K562 (cell line): ENCODE measurements around the gene GRID2IP. TPM values are rescaled to one million over a fixed set of nuclear protein-coding genes. Genes with fewer than 3 reads are reported as not detected.

Experiments used
- ATAC-seq: fragments of 200-7000 bp; cut with Tn5 transposase; 3 replicates; pipeline ENCODE4 v1.9.1; 2020; ENCODE audit warnings: moderate library complexity
- BruUV-seq: library from RNA; stranded (reverse); fragments of 400-500 nt; replicated peaks from 2 replicates; lab custom pipeline; 2021; lab: Mats Ljungman, UMichigan
- CTCF ChIA-PET: fragments of 300-600 bp; formaldehyde crosslinking; extraction: SDS; loops from one replicate; lab custom pipeline; 2021; ENCODE audit warnings: low intra/inter-chr PET ratio; lab: Yijun Ruan, JAX
- POLR2A ChIA-PET: fragments of 300-600, 350-650 bp; sonication (Branson Sonifier 250); formaldehyde crosslinking; extraction: SDS; loops from one replicate; lab custom pipeline; 2021; ENCODE audit warnings: antibody characterized with exemption, inconsistent platforms; lab: Yijun Ruan, JAX
- DNase-seq, 4 experiments: peaks; one replicate each; pipeline versions ENCODE4 v3.0.0 to v3.0.0-alpha.2; 2011 to 2018; ENCODE audit warnings: low spot score in 3 of 4, mixed read lengths in 3 of 4; ENCODE audit errors: extremely low read depth in 1 of 4
- FAIRE-seq: peaks from 2 replicates; lab custom pipeline; 2011; peaks lifted over from hg19 to GRCh38; lab: Jason Lieb, UNC
- H2AFZ ChIP-seq: 2 replicates; pipeline ENCODE4 v1.6.0; 2011; ENCODE audit warnings: low read depth, low read length, control low read depth, inconsistent platforms
- H3K27ac ChIP-seq: fragments of 200-600 bp; 3 replicates; pipeline ENCODE4 v1.8.0; 2011; ENCODE audit warnings: low read depth, mild to moderate bottlenecking, control low read depth, inconsistent platforms, low read length, moderate library complexity, mixed read lengths; ENCODE audit errors: extremely low read depth
- H3K27me3 ChIP-seq, 2 experiments: fragments of 300-600 bp in 1 of 2; 2 replicates in 1 of 2; 3 replicates in 1 of 2; pipeline versions ENCODE4 v1.6.0 to v1.8.0; 2011; ENCODE audit warnings: inconsistent platforms in 2 of 2, low read length in 2 of 2, mild to moderate bottlenecking in 1 of 2, mixed read lengths in 1 of 2, moderate library complexity in 1 of 2; ENCODE audit not compliant: control insufficient read depth in 2 of 2, insufficient read depth in 2 of 2
- H3K36me3 ChIP-seq: fragments of 300-600 bp; 3 replicates; pipeline ENCODE4 v1.8.0; 2011; ENCODE audit warnings: mild to moderate bottlenecking, low read length, inconsistent platforms; ENCODE audit not compliant: control insufficient read depth, insufficient read depth
- H3K4me1 ChIP-seq, 2 experiments: fragments of 200-600 bp in 1 of 2; replicated peaks in 1 of 2; 2 replicates in 1 of 2; 3 replicates in 1 of 2; pipeline versions ENCODE4 v1.5.1 to v1.8.0; 2011; ENCODE audit warnings: inconsistent platforms in 2 of 2, low read length in 2 of 2, mild to moderate bottlenecking in 1 of 2, mixed read lengths in 1 of 2, moderate library complexity in 1 of 2; ENCODE audit not compliant: control insufficient read depth in 2 of 2, insufficient read depth in 2 of 2
- H3K4me2 ChIP-seq: 2 replicates; pipeline ENCODE4 v1.6.1; 2011; ENCODE audit warnings: low read length, control low read depth, inconsistent platforms, mixed read lengths; ENCODE audit not compliant: insufficient read depth
- H3K4me3 ChIP-seq: fragments of 200-600 bp; sonication (generic), shearing (Covaris generic); 2 replicates; pipeline ENCODE4 v1.5.1; 2016; ENCODE audit warnings: control low read depth, inconsistent platforms
- H3K79me2 ChIP-seq: fragments of 200-600 bp; 3 replicates; pipeline ENCODE4 v1.8.0; 2011; ENCODE audit warnings: low read length, inconsistent platforms; ENCODE audit not compliant: control insufficient read depth, insufficient read depth
- H3K9ac ChIP-seq, 2 experiments: 2 replicates each; pipeline versions ENCODE4 v1.6.0 to v1.6.1; 2011; ENCODE audit warnings: low read depth in 2 of 2, low read length in 2 of 2, control low read depth in 1 of 2, inconsistent platforms in 1 of 2, mild to moderate bottlenecking in 1 of 2, mixed read lengths in 1 of 2; ENCODE audit not compliant: insufficient read depth in 1 of 2
- H3K9me1 ChIP-seq: one replicate; pipeline ENCODE4 v1.6.0; 2011; ENCODE audit warnings: inconsistent platforms, mild to moderate bottlenecking, low read length, moderate library complexity; ENCODE audit not compliant: control insufficient read depth, insufficient read depth
- H3K9me3 ChIP-seq: replicated peaks from 2 replicates; pipeline ENCODE4 v1.5.1; 2011; ENCODE audit warnings: low read depth, low read length, inconsistent platforms; ENCODE audit not compliant: control insufficient read depth, insufficient read depth
- H4K20me1 ChIP-seq: replicated peaks from 2 replicates; pipeline ENCODE4 v1.6.1; 2011; ENCODE audit warnings: low read length, inconsistent platforms, mixed read lengths; ENCODE audit not compliant: control insufficient read depth, insufficient read depth
- NR2C1 ChIP-seq, 2 experiments: fragments of 450-650 bp; IDR thresholded peaks; 2 replicates each; pipeline ENCODE4 v1.6.1; 2017; ENCODE audit warnings: mild to moderate bottlenecking in 2 of 2, antibody characterized with exemption in 1 of 2, inconsistent platforms in 1 of 2, missing compliant biosample characterization in 1 of 2, missing genetic modification characterization in 1 of 2
- NR3C1 ChIP-seq: sonication (generic); formaldehyde crosslinking; IDR thresholded peaks from 2 replicates; pipeline ENCODE4 v1.8.1; 2022; ENCODE audit warnings: missing genetic modification reagents
- NRF1 ChIP-seq, 2 experiments: fragments of 450-650 bp; IDR thresholded peaks in 1 of 2; conservative IDR thresholded peaks in 1 of 2; 2 replicates each; pipeline ENCODE4 v1.6.1; 2014; ENCODE audit warnings: mild to moderate bottlenecking in 2 of 2
- WGBS: fragments of 100-300 bp; shearing (Covaris generic); methylation state at CpG from one replicate; pipeline ENCODE4 v1.1.6; 2016; ENCODE audit warnings: low coverage, mixed read lengths; ENCODE audit not compliant: insufficient coverage; ENCODE audit errors: missing lambda C conversion rate; 5-methylcytosine and 5-hydroxymethylcytosine counted together
- in situ Hi-C: fragments of 300-500 bp; cut with MboI; formaldehyde crosslinking; loops from 4 replicates; pipeline ENCODE4 v1.15.0; 2018; ENCODE audit warnings: inconsistent platforms, mixed read lengths
- intact Hi-C: fragments of 100-400 bp; cut with micrococcal nuclease; formaldehyde crosslinking; loops from 2 replicates; pipeline ENCODE4 v1.14.2; 2022
- polyA plus RNA-seq, 8 experiments: library from polyadenylated mRNA; depleted of rRNA in 4 of 8; stranded (reverse) in 5 of 8; unstranded in 3 of 8; fragments of >200 nt; fragmentation: Nextera tagmentation in 2 of 8; fragmentation: Illumina TruSeq in 1 of 8; extraction: Ambion mirVana in 2 of 8; extraction: Trizol in 1 of 8; gene quantifications; 2 replicates each; pipeline versions ENCODE4 v1.2.1 to v1.2.3, GENCODE V29; 2011 to 2014; ENCODE audit warnings: inconsistent platforms in 1 of 8, missing spikeins in 1 of 8
- total RNA-seq, 7 experiments: library from RNA; depleted of rRNA in 6 of 7; stranded (reverse); fragments of >200 nt in 6 of 7; fragmentation: Illumina TruSeq in 2 of 7; extraction: Trizol in 2 of 7; gene quantifications; 2 replicates each; pipeline versions ENCODE4 v1.2.1 to v1.2.3, GENCODE V29; 2011 to 2021; ENCODE audit warnings: low replicate concordance in 1 of 7

GRID2IP gene
- total and polyA plus RNA-seq, 9 of the 15 experiments (the other 6 are each of a cell fraction or from before 2014, with no cell fraction given), result not detected

DNA sequence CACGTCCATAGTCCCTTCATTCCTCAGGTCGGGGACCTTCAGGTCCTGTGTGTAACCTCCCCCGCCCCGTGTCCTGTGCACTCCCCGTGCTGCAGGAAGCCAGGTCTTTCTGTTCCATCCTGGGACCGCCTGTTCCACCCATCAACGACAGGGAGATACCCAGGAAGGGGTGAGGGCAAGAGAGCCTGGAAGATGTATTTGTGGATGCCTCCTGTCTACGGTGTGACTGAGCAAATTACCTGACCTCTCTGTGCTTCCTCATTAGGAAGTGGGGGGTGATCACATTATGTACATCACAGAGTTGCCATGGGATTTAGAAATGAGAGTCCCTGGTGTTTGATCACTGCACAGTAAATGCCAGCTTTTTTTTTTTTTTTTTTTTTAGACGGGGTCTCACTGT lies 46.3 kb downstream of the GRID2IP start:
- H2AFZ ChIP-seq, result peak overlapping the region; percentile 95
- H3K27ac ChIP-seq, result no peak overlapping the region
- H3K4me3 ChIP-seq, result no peak overlapping the region
- peak overlapping the region; percentile 77 for H3K4me2 ChIP-seq
- H3K4me1 ChIP-seq, result peaks cover 13 to 45% of the 10 kb centered on the region in 2 experiments
- H3K27me3 ChIP-seq, result peaks cover 9 to 33% of the 10 kb centered on the region in 2 experiments; a peak in 4 of 5 replicates
- FAIRE-seq (peak; percentile 32), ATAC-seq (no peak), DNase-seq (no peak)
- no TSS peak for BruUV-seq
- 7% methylated on average over 7 of the region's 9 CpGs for WGBS
- no peaks in the 10 kb centered on the region for H3K79me2 ChIP-seq
- intact Hi-C loops, result no loop called here
- H3K9me3 ChIP-seq, result no peaks in the 10 kb centered on the region
- H3K9ac ChIP-seq, result peak overlapping the region in 1 of 2 experiments; percentile 87; a peak in 1 of 4 replicates
- H3K9me1 ChIP-seq, result no peaks in the 10 kb centered on the region
- no peaks in the 10 kb centered on the region for H3K36me3 ChIP-seq
- POLR2A ChIA-PET, result interaction anchor here (0.6 to 2.0 kb wide), 3 partner anchors 11 to 155 kb away, joined by 3 to 6 read pairs (median 3); no protein-coding TSS in a partner anchor
- 0 out of 2 replicates have a peak, but pooled peaks have one; percentile 37 for TF ChIP-seq NR3C1 (CRISPR knock-in tag)
- TF ChIP-seq NRF1 (conservative IDR thresholded peaks at IDR 0.05 in 1 of 2, IDR thresholded peaks at IDR 0.05 in 1 of 2), result no peak
- peaks cover 4% of the 10 kb centered on the region; the same call in 1 of the 2 replicates for H4K20me1 ChIP-seq
- CTCF ChIA-PET, result no interaction called here
- in situ Hi-C loops, result no loop called here

DNA sequence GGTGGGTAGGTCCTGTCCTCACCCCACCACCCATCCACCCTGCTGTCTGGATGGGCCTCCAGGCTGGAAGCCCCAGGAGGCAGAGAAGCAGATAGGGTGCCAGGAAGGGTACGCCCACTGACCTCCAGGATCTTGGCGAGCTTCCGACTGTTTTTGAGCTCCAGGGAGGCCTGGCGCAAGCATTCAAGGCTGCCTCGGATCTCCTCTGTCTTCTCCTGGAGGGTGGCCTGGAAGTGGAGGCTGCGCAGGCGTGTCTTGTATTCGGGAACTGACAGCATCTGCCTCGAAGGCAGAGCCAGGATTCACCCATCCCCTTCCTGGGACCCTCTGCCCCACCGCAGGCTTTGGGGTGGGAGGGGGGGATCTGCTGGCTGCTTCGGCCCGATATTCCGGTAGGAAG lies 48.4 kb downstream of the GRID2IP start:
- Histone ChIP-seq H3K36me3 (no peaks in the 10 kb centered on the region), H3K9me3 (no peaks in the 10 kb centered on the region), H4K20me1 (0 out of 2 replicates have a peak, but pooled peaks cover 4% of the 10 kb centered on the region), H3K4me1 (peaks cover 13 to 44% of the 10 kb centered on the region in 2 experiments), H3K4me2 (no peak overlapping the region), H3K27ac (no peak overlapping the region), H3K27me3 (peaks cover 0 to 18% of the 10 kb centered on the region in 2 experiments; a peak in 3 of 5 replicates), H2AFZ (no peak overlapping the region), H3K79me2 (no peaks in the 10 kb centered on the region), H3K4me3 (no peak overlapping the region), H3K9me1 (no peaks in the 10 kb centered on the region), H3K9ac (peak overlapping the region in 1 of 2 experiments; percentile 55; a peak in 1 of 4 replicates)
- WGBS, result 38% methylated on average over 11 of the region's 13 CpGs
- POLR2A ChIA-PET, result no interaction called here
- in situ Hi-C loops, result no loop called here
- no peak for ATAC-seq
- FAIRE-seq, result no peak
- intact Hi-C loops, result no loop called here
- BruUV-seq, result no TSS peak
- TF ChIP-seq NRF1 (conservative IDR thresholded peaks at IDR 0.05 in 1 of 2, IDR thresholded peaks at IDR 0.05 in 1 of 2), result peak; percentile 40 to 43
- no peak for TF ChIP-seq NR2C1 (IDR thresholded peaks at IDR 0.05)
- TF ChIP-seq NR2C1 (tag; IDR thresholded peaks at IDR 0.05), result no peak
- DNase-seq, result no peak
- CTCF ChIA-PET, result no interaction called here
